Large intestine (tissue), 3 donors: ENCODE data around the gene PLTP. TPM values are rescaled to one million over a fixed set of nuclear protein-coding genes. Genes with fewer than 3 reads are reported as not detected.
A peak's percentile ranks its signal among the peaks of the same experiment; 100 is the strongest.

Experiments used
- DNase-seq, 2 donors: peaks; one replicate each; pipeline versions ENCODE4 v3.0.0 to v3.0.0-alpha.2; 2013
- H3K27ac ChIP-seq: one replicate; pipeline ENCODE4 v1.5.1; 2013; ENCODE audit warnings: low read length
- H3K27me3 ChIP-seq: 2 replicates; pipeline ENCODE4 v1.6.1; 2013; ENCODE audit warnings: low read length; ENCODE audit not compliant: control insufficient read depth, insufficient read depth
- H3K36me3 ChIP-seq: 2 replicates; pipeline ENCODE4 v1.6.1; 2013; ENCODE audit warnings: low read length; ENCODE audit not compliant: control insufficient read depth, insufficient read depth
- H3K4me1 ChIP-seq: one replicate; pipeline ENCODE4 v1.6.1; 2013; ENCODE audit warnings: low read length; ENCODE audit not compliant: control insufficient read depth, insufficient read depth
- H3K4me3 ChIP-seq: one replicate; pipeline ENCODE4 v1.5.1; 2013; ENCODE audit warnings: low read length
- H3K9me3 ChIP-seq: one replicate; pipeline ENCODE4 v1.6.1; 2013; ENCODE audit warnings: mild to moderate bottlenecking, low read depth, low read length, moderate library complexity; ENCODE audit not compliant: control insufficient read depth
- WGBS: methylation state at CpG from one replicate; pipeline ENCODE4 v1.1.5; 2013; ENCODE audit warnings: low lambda C conversion rate; ENCODE audit not compliant: insufficient coverage; 5-methylcytosine and 5-hydroxymethylcytosine counted together
- polyA plus RNA-seq: library from polyadenylated mRNA; unstranded; fragments of 120-200 nt; gene quantifications from one replicate; pipeline ENCODE4 v1.2.1, GENCODE V29; 2013

The PLTP gene
- polyA plus RNA-seq, 1 donor: 25.2 TPM

DNA sequence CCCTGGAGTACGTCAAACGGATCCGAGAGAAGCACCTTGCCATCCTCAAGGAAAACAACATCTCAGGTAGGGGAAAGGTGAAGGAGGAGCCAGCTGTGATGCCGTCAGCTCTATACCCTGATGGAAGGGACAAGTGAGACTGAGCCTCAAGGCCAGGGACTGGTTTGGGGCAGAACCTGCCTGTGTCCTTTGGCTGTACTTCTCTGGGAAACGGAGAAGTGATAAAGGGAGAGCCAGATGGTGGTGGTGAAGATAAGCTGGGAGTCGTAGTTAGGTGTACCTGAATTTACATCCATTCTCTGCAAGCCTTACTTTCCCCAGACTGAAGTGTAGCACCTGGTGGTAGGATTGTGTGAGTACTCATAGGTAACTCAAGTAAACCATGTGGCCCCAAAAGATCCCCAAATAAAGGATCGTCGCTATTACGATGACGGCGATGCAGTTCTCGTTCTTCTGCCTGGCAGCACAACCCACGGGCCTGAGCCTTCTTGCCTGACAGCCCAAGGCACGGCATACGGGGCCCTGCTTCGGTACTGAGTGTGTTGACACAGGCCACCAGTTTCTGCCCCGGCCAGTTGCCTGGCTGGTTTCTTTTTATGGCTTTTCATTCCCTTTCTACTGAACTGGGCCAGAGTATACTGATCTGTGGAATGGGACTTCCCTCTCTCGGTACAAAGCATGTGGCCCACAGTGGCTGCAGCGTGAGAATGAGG is 33.2 kb upstream of the PLTP start:
- no peak overlapping the region for H3K27ac ChIP-seq
- H3K9me3 ChIP-seq: no peaks in the 10 kb centered on the region
- no peak overlapping the region for H3K4me3 ChIP-seq
- DNase-seq: no peak
- peaks cover 92% of the 10 kb centered on the region for H3K36me3 ChIP-seq
- no peaks in the 10 kb centered on the region for H3K27me3 ChIP-seq
- 67% methylated on average over 1 of the region's 19 CpGs for WGBS
- peaks cover 5% of the 10 kb centered on the region for H3K4me1 ChIP-seq

- no peak overlapping the region for H3K27ac ChIP-seq
- 83% methylated on average over 2 of the region's 15 CpGs for WGBS
- no peak for DNase-seq
- no peaks in the 10 kb centered on the region for H3K27me3 ChIP-seq
- peaks cover 92% of the 10 kb centered on the region for H3K36me3 ChIP-seq
- no peaks in the 10 kb centered on the region for H3K9me3 ChIP-seq
- H3K4me3 ChIP-seq: no peak overlapping the region
- H3K4me1 ChIP-seq: peaks cover 5% of the 10 kb centered on the region
These were observed 32.4 kb upstream of the PLTP start for GRCh38 chr20:45944151-45944964.

DNA sequence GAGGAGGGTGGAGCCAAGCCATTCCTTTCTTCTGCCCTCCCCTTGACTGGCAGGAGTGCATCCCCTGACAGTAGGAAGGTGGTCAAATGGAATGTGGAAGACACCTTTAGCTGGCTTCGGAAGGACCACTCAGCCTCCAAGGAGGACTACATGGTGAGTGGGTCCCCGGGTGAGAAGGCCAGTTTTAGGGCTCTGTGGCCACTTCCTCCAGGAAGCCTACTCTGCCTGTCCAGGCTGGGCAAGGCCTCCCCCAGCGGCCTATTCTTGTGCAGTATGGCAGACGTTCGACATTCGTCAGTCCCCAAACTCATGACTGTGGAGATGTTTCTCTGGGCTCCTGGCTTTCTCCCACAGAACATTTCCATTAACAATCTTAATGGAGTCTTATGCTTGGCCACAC is 31.7 kb upstream of the PLTP start:
- no peak for DNase-seq
- Histone ChIP-seq H3K36me3 (peaks cover 92% of the 10 kb centered on the region), H3K4me3 (no peak overlapping the region), H3K27ac (no peak overlapping the region), H3K27me3 (no peaks in the 10 kb centered on the region), H3K4me1 (peaks cover 5% of the 10 kb centered on the region), H3K9me3 (no peaks in the 10 kb centered on the region)
- WGBS: no CpG with 5 or more reads among the region's 6 CpGs

- Histone ChIP-seq H3K27me3 (no peaks in the 10 kb centered on the region), H3K4me3 (no peak overlapping the region), H3K36me3 (peaks cover 76% of the 10 kb centered on the region), H3K4me1 (no peaks in the 10 kb centered on the region), H3K9me3 (no peaks in the 10 kb centered on the region), H3K27ac (no peak overlapping the region)
- no CpG with 5 or more reads among the region's 13 CpGs for WGBS
- DNase-seq: no peak
These were observed 28.5 kb upstream of the PLTP start for GRCh38 chr20:45940469-45940868.

GRCh38 chr20:45940053-45940452 is 28.1 kb upstream of the PLTP start:
- H3K27me3 ChIP-seq: no peaks in the 10 kb centered on the region
- H3K36me3 ChIP-seq: peaks cover 72% of the 10 kb centered on the region
- no peak overlapping the region for H3K27ac ChIP-seq
- H3K4me3 ChIP-seq: no peak overlapping the region
- no peaks in the 10 kb centered on the region for H3K4me1 ChIP-seq
- no peaks in the 10 kb centered on the region for H3K9me3 ChIP-seq
- no peak for DNase-seq
- WGBS: no CpG with 5 or more reads among the region's 3 CpGs

DNA sequence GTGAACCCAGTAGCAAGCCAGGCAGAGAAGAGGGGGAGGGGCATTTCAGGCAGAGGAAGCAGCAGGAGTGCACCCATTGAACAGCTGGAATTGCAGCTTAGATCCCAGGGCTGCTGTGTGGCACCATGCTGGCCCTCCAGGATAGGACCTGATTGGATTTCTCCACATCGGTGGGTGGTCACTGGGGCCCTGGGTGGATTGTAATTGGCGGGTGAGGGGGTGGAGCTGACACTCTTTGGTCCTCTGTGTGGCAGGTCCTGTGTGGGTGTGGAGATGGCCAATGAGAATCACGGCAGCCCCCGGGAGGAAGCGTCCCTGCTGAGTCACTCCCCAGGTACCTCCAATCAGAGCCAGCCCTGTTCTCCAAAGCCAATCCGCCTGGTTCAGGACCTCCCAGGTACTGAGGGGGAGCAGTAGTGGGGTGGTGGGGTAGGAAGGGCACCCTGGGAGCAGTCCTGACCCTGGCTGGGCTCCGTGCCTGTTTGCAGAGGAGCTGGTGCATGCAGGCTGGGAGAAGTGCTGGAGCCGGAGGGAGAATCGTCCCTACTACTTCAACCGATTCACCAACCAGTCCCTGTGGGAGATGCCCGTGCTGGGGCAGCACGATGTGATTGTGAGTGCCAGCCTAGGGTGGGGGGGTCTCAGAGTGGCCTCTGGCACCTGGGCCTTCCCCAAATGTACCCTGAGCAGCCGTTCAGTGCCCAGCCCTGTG is 26.9 kb upstream of the PLTP start:
- Histone ChIP-seq H3K9me3 (no peaks in the 10 kb centered on the region), H3K27me3 (no peaks in the 10 kb centered on the region), H3K4me3 (no peak overlapping the region), H3K36me3 (peaks cover 61% of the 10 kb centered on the region), H3K27ac (no peak overlapping the region), H3K4me1 (no peaks in the 10 kb centered on the region)
- no peak for DNase-seq
- no CpG with 5 or more reads among the region's 13 CpGs for WGBS

DNA sequence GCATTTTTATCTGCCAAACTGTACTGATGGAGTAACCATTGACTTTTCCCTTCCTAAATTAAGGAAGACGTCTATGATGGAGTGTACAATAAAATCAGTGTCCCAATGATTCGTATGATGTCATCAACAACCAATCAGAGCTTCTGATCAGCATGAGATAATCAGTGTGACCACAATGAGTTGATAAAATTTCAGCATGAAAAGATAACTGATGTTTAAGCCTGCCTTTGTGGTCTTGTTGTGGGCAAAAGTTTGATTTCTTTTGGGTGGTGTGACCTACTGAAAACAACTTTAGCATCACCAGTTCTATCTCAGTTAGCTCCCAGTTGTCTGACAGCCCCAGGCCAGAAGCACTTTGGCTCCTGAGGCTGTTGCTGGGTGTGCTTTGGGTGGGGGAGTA is 25.8 kb upstream of the PLTP start:
- H3K27me3 ChIP-seq: no peaks in the 10 kb centered on the region
- H3K4me1 ChIP-seq: peaks cover 7% of the 10 kb centered on the region
- H3K27ac ChIP-seq: no peak overlapping the region
- H3K9me3 ChIP-seq: no peaks in the 10 kb centered on the region
- DNase-seq: no peak
- WGBS: no CpG with 5 or more reads among the region's 2 CpGs
- peaks cover 50% of the 10 kb centered on the region for H3K36me3 ChIP-seq
- no peak overlapping the region for H3K4me3 ChIP-seq

DNA sequence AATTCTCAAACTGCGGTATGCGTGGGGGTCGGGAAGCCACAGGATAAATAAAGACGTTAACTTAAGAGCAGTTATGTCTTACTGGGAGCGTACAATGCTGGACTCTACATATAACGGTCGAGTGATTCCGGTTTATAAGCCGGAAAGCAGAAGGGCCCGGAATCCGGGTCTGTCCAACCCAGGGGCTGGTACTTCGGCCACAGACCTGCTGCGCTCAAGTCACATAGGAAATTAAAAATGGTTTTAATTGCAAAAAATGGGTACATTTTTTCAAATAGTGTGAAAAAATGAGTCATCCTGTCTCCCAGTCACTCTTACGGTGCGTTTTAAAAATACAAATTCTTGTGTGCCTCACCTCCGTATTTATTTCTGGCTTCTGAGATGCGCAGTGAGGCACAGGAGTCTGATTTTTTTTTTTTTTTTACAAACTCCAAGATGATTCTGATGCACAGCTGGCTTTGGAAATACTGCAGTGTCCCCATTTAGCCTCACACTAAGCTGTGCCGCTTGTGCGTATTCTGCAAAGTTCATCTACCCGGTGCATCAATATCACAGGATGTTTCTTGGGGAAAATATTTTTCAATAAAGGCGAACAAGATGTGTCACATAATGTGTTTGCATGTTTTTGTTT is 23.6 kb upstream of the PLTP start:
- Histone ChIP-seq H3K27ac (peak overlapping the region; percentile 84), H3K4me3 (peak overlapping the region; percentile 87), H3K36me3 (peaks cover 34% of the 10 kb centered on the region), H3K27me3 (no peaks in the 10 kb centered on the region), H3K9me3 (no peaks in the 10 kb centered on the region), H3K4me1 (peaks cover 11% of the 10 kb centered on the region)
- no peak for DNase-seq
- WGBS: 0% methylated on average over 2 of the region's 21 CpGs

- H3K4me1 ChIP-seq: peaks cover 11% of the 10 kb centered on the region
- peak within 1 kb of the TSS; percentile 100 for H3K27ac ChIP-seq
- no peaks in the 10 kb centered on the region for H3K9me3 ChIP-seq
- H3K27me3 ChIP-seq: no peaks in the 10 kb centered on the region
- no CpG with 5 or more reads among the region's 102 CpGs for WGBS
- peaks cover 26% of the 10 kb centered on the region for H3K36me3 ChIP-seq
- H3K4me3 ChIP-seq: peak within 1 kb of the TSS; percentile 100
- DNase-seq: peak; percentile 98
These were observed 22.8 kb upstream of the PLTP start, which contains the start of gene PCIF1 for GRCh38 chr20:45934586-45935415. PCIF1 (plus strand) TSS chr20:45934683; CDS start chr20:45939000, 4,317 bp downstream.
